CD4-positive, alpha-beta T cell (primary cell): ENCODE data around the gene CALM3. TPM values are rescaled to one million over a fixed set of nuclear protein-coding genes. Genes with fewer than 3 reads are reported as not detected.

Experiments
- ATAC-seq: fragments of 200-7000 bp; cut with Tn5 transposase; one replicate; pipeline ENCODE4 v1.10.0; 2022; ENCODE audit warnings: mild to moderate bottlenecking; ENCODE audit not compliant: poor library complexity
- CTCF ChIA-PET: fragments of 350-600 bp; sonication (Branson Sonifier 250); formaldehyde crosslinking; loops from one replicate; lab custom pipeline; 2021; ENCODE audit warnings: antibody characterized with exemption, inconsistent platforms; lab: Charles Lee
- POLR2A ChIA-PET: fragments of 350-600 bp; sonication (Branson Sonifier 250); formaldehyde crosslinking; loops from one replicate; lab custom pipeline; 2021; ENCODE audit warnings: antibody characterized with exemption, inconsistent platforms; lab: Charles Lee
- DNase-seq, 14 experiments: peaks; one replicate each; pipeline ENCODE4 v3.0.0-alpha.2; 2013 to 2020; ENCODE audit warnings: mixed read lengths in 2 of 14
- H3K27ac ChIP-seq, 2 donors: one replicate each; pipeline versions ENCODE4 v1.5.1 to v1.7.0; 2013; ENCODE audit warnings: low read length in 2 of 2, low read depth in 1 of 2, mild to moderate bottlenecking in 1 of 2
- H3K27me3 ChIP-seq, 2 experiments: 1 replicate in 1 of 2; 2 replicates in 1 of 2; pipeline versions ENCODE4 v1.6.1 to v1.7.0; 2013; ENCODE audit warnings: low read length in 2 of 2, control low read depth in 1 of 2, mild to moderate bottlenecking in 1 of 2, moderate library complexity in 1 of 2; ENCODE audit not compliant: insufficient read depth in 2 of 2, control insufficient read depth in 1 of 2
- H3K36me3 ChIP-seq: one replicate; pipeline ENCODE4 v1.6.1; 2013; ENCODE audit warnings: low read length, control low read depth; ENCODE audit not compliant: insufficient read depth
- H3K4me1 ChIP-seq: one replicate; pipeline ENCODE4 v1.6.1; 2013; ENCODE audit warnings: low read length, control low read depth; ENCODE audit not compliant: insufficient read depth
- H3K4me3 ChIP-seq: one replicate; pipeline ENCODE4 v1.5.1; 2013; ENCODE audit warnings: mild to moderate bottlenecking, low read length, moderate library complexity
- H3K9me3 ChIP-seq, 2 experiments: 1 replicate in 1 of 2; 2 replicates in 1 of 2; pipeline versions ENCODE4 v1.6.1 to v1.7.0; 2013; ENCODE audit warnings: low read length in 2 of 2, mild to moderate bottlenecking in 2 of 2, control low read depth in 1 of 2, moderate library complexity in 1 of 2; ENCODE audit not compliant: control insufficient read depth in 1 of 2, insufficient read depth in 1 of 2
- H3K27ac Mint-ChIP-seq: one replicate; pipeline ENCODE4 v1.8.0; 2020; ENCODE audit warnings: mixed read lengths
- H3K27me3 Mint-ChIP-seq: one replicate; pipeline ENCODE4 v1.8.0; 2021; ENCODE audit warnings: mixed read lengths
- H3K36me3 Mint-ChIP-seq: one replicate; pipeline ENCODE4 v1.8.0; 2021; ENCODE audit warnings: low read depth, mixed read lengths
- H3K4me1 Mint-ChIP-seq: one replicate; pipeline ENCODE4 v1.8.0; 2021; ENCODE audit warnings: low read depth, mixed read lengths
- H3K4me3 Mint-ChIP-seq: one replicate; pipeline ENCODE4 v1.8.0; 2020; ENCODE audit warnings: mild to moderate bottlenecking, mixed read lengths
- H3K9me3 Mint-ChIP-seq: one replicate; pipeline ENCODE4 v1.8.0; 2020; ENCODE audit warnings: mixed read lengths
- CTCF ChIP-seq: fragments of 200-600 bp; IDR thresholded peaks from one replicate; pipeline ENCODE4 v1.8.0; 2022; ENCODE audit warnings: antibody characterized with exemption, mild to moderate bottlenecking
- intact Hi-C, 2 experiments: fragments of 100-400 bp; cut with DNase I in 1 of 2; cut with micrococcal nuclease in 1 of 2; formaldehyde crosslinking; loops; one replicate each; pipeline versions ENCODE4 v1.15.1 to v1.9.0; 2023 to 2025; cut with DNase I, micrococcal nuclease
- total RNA-seq, 174 experiments: library from RNA in 2 of 174; stranded (reverse) in 2 of 174; gene quantifications; one replicate each; pipeline ENCODE4 v1.2.3 and lab custom pipeline; 2021 to 2026

CALM3 gene
- total RNA-seq, 2 experiments from 2014 or later: 169 to 173 TPM

- CTCF ChIA-PET: interaction anchor here (1.7 to 1.8 kb wide), 2 partner anchors 9 to 57 kb away, joined by 4 to 5 read pairs; no protein-coding TSS in a partner anchor
- Histone ChIP-seq H3K27me3 (no peaks in the 10 kb centered on the region), H3K36me3 (peaks cover 56% of the 10 kb centered on the region), H3K4me3 (no peak overlapping the region), H3K4me1 (peaks cover 64% of the 10 kb centered on the region), H3K27ac (no peak overlapping the region), H3K9me3 (no peaks in the 10 kb centered on the region)
- ATAC-seq (no peak), DNase-seq (peak in 1 of 14 experiments; percentile 12)
- Mint-ChIP-seq H3K9me3 (no peaks in the 10 kb centered on the region), H3K36me3 (peaks cover 72% of the 10 kb centered on the region), H3K4me1 (peaks cover 69% of the 10 kb centered on the region), H3K27ac (peak overlapping the region; percentile 55), H3K27me3 (no peaks in the 10 kb centered on the region), H3K4me3 (peak overlapping the region; percentile 42)
- POLR2A ChIA-PET: interaction anchor here (1.2 to 1.3 kb wide), 3 partner anchors 9 to 56 kb away, joined by 3 to 4 read pairs (median 4); partner anchors contain the start of gene DACT3
- intact Hi-C loops: loop anchor here in 1 of 2 experiments (10.0 kb wide), 2 partner anchors 429 to 669 kb away; partner anchors contain the start of gene INAFM1
- TF ChIP-seq CTCF: no peak
Measured at GRCh38 chr19:46605356-46605821, 4.3 kb downstream of the CALM3 start.

- ChIA-PET CTCF (interaction anchor here (1.8 kb wide), 1 partner anchor 56 kb away, joined by 5 read pairs; no protein-coding TSS in a partner anchor), POLR2A (interaction anchor here (1.2 to 1.3 kb wide), 3 partner anchors 9 to 55 kb away, joined by 4 read pairs; partner anchors contain the start of gene DACT3)
- peaks cover 68% of the 10 kb centered on the region for H3K4me1 ChIP-seq
- Mint-ChIP-seq H3K9me3 (no peaks in the 10 kb centered on the region), H3K27me3 (no peaks in the 10 kb centered on the region), H3K27ac (peak overlapping the region; percentile 55), H3K4me3 (peak overlapping the region; percentile 42), H3K36me3 (peaks cover 71% of the 10 kb centered on the region), H3K4me1 (peaks cover 69% of the 10 kb centered on the region)
- H3K27me3 ChIP-seq: no peaks in the 10 kb centered on the region
- TF ChIP-seq CTCF: no peak
- H3K36me3 ChIP-seq: peaks cover 56% of the 10 kb centered on the region
- no peaks in the 10 kb centered on the region for H3K9me3 ChIP-seq
- DNase-seq (no peak), ATAC-seq (no peak)
- H3K27ac ChIP-seq: no peak overlapping the region
- intact Hi-C loops: loop anchor here in 1 of 2 experiments (10.0 kb wide), 2 partner anchors 429 to 669 kb away; partner anchors contain the start of gene INAFM1
- H3K4me3 ChIP-seq: no peak overlapping the region
Measured at GRCh38 chr19:46606019-46606418, 4.9 kb downstream of the CALM3 start.

- Histone ChIP-seq H3K9me3 (no peaks in the 10 kb centered on the region), H3K4me1 (peaks cover 73% of the 10 kb centered on the region), H3K27me3 (no peaks in the 10 kb centered on the region), H3K4me3 (no peak overlapping the region), H3K27ac (no peak overlapping the region), H3K36me3 (peaks cover 56% of the 10 kb centered on the region)
- intact Hi-C loops: loop anchor here in 1 of 2 experiments (10.0 kb wide), 2 partner anchors 428 to 668 kb away; partner anchors contain the start of gene INAFM1
- Mint-ChIP-seq H3K4me3 (peak overlapping the region; percentile 35), H3K27ac (peak overlapping the region; percentile 25), H3K9me3 (no peaks in the 10 kb centered on the region), H3K36me3 (peaks cover 71% of the 10 kb centered on the region), H3K27me3 (no peaks in the 10 kb centered on the region), H3K4me1 (peaks cover 77% of the 10 kb centered on the region)
- no peak for TF ChIP-seq CTCF
- ChIA-PET CTCF (interaction anchor here (1.8 kb wide), 1 partner anchor 55 kb away, joined by 5 read pairs; no protein-coding TSS in a partner anchor), POLR2A (interaction anchor here (1.3 kb wide), 1 partner anchor 54 kb away, joined by 4 read pairs; the partner anchor contains the start of gene DACT3)
- ATAC-seq (no peak), DNase-seq (no peak)
Measured at GRCh38 chr19:46606681-46607447, 5.7 kb downstream of the CALM3 start.
